Cerebellar cortex (tissue), 1 donor: ENCODE measurements around the gene SRC.
"Not testable (repeated sequence)": the region's sequence is repeated elsewhere in the genome, so short reads cannot be mapped to it uniquely, and the experiment has no call there.

ENCODE experiments used
- DNase-seq: peaks from one replicate; pipeline ENCODE4 v3.0.0-alpha.2; 2015; ENCODE audit warnings: low spot score

SRC gene

DNA sequence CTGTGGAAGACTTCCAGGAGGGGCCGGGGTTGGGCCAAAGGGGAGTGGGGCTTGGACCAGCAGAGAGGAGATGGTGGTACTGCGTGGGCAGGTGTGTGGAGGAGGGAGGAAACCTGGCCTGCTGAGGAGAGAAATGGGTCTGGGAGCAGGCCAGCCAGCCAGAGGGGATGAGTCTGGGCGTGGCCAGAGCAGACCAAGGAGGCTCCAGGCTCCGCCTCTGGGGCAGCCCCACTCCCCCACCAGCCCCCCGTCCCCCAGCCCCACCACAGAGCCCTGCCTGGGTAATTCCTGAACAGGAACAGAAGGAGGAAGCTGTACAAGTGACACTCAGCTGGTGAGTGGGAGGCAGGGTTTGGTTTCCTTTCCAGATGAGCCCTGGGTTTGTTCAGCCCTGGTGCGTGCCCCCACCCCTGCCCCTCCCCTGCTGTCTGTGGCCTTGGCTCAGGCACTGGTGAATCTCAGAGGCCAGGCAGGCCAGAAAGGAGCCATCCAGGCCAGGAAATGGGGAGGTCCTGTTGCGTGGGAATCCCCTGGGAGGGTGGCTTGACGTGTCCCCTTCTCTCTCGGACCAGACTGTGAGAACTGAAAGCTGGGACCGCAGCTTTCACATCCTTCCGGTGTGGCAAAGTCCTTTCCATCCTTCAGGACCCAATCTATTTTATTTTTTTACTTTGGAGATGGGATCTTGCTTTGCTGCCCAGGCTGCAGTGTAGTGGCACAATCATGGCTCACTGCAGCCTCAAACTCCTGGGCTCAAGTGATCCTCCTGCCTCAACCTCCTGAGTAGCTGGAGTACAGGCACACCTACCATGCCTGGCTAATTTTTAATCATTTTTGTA lies 9.4 kb upstream of the SRC start:
- DNase-seq = no peak

DNA sequence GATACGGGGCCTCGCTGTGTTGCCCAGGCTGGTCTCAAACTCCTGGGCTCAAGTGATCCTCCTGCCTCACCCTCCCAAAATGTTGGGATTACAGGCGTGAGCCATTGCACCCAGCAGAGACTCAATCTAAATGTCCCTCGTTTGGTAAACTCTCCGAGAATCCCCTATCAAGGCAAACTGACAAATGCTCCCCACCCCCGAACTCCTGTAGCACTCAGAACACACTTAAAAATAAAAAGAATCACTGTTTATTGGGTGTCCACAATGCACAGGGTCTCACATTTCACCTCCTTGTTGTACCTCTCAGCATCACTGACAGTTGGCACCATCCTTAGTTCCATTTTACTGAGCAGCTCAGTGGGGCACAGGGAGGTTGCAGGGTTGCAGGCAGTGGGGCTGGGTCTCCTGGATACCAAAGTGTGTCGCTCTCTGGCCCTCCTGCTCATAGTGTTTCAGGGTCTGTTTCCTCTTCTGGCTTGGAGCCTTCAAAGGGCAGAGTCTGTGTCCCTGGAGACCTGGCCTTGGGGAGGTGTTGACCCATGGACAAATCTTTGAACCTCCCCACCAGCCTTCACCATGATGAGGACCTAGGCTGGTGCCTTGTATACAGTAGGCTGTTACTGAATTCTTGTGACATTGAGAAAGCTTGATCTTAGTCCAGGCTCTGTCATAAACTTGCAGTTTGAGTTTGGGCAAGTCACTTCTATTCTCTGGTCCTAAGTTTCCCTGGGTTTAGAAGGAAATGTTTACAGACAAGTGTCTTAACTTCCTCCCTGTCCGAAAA lies 8.5 kb upstream of the SRC start:
- DNase-seq = no peak

DNA sequence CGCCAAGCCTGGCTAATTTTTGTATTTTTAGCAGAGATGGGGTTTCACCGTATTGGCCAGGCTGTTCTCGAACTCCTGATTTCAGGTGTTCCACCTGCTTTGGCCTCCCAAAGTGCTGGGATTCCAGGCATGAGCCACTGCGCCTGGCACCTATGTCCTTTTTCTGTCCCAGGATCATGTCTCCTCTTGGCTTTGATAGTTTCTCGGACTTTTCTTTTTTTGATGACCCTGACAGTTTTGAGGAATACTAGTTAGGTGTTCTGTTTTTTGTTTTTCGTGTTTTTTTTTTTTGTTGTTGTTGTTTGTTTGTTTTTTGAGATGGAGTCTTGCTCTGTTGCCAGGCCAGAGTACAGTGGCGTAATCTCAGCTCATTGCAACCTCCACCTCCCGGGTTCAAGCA lies 7.6 kb upstream of the SRC start:
- not testable (repeated sequence) for DNase-seq

DNA sequence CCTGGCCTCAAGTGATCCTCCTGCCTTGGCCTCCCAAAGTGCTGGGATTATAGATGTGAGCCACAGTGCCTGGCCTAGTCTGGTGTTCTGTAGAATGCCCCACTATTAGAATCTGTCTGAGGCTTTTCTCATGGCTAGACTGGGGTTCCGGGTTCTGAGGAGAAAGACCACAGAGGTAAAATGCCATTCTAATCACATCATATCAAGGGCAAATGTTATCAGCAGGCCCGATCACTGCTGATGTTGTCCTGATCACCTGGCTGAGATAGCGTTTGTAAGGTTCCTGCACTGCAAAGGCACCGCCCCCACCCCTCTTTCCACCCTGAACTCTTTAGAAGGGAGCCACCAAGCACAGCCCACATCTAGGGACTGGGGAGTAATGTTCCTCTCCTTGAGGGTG lies 6.7 kb upstream of the SRC start:
- DNase-seq = no peak

DNA sequence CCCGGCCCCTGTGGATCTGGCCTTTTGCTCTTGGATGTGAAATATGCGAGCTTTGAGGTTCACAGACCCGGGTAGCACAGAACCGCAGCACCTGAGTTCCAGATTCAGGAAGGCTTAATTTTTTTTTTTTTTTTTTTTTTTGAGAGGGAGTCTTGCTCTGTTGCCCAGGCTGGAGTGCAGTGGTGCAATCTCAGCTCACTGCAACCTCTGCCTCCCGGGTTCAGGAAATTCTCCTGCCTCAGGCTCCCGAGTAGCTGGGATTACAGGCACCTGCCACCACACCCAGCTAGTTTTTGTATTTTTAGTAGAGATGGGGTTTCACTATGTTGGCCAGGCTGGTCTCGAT lies 6.2 kb upstream of the SRC start:
- not testable (repeated sequence) for DNase-seq

DNA sequence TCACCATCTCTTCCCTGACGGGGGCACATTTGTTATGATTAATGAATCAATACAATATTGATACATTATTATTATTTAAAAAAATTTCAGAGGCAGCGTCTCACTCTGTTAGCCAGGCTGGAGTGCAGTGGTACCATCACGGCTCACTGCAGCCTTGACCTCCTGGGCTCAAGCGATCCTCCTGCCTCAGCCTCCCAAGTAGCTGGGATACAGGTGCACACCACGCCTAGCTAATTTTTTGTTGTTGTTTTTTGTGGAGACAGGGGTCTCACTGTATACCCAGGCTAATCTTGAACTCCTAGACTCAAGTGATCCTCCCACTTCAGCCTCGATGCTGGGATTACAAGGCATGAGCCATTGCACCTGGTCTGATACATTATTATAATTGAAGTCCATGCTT lies 4.9 kb upstream of the SRC start:
- no peak for DNase-seq

DNA sequence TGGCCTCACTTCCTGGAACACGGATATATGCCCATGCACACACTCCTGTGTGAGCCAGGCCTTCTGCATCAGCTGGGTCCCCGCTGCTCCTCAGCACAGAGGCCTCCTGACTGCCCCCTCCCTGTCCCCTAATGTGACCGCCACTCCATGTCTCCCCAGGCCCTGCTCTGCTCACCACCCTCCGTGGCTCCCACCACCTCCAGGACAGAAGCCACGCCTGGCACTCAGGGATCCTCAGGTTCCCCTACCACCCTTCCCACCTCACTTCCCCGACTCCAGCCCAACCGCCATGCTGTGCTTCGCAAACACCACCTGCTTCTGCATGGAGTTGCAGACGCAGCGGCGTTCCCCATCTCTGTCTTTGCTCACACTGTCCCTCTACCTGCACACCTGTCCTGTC lies 4.3 kb upstream of the SRC start:
- no peak for DNase-seq

DNA sequence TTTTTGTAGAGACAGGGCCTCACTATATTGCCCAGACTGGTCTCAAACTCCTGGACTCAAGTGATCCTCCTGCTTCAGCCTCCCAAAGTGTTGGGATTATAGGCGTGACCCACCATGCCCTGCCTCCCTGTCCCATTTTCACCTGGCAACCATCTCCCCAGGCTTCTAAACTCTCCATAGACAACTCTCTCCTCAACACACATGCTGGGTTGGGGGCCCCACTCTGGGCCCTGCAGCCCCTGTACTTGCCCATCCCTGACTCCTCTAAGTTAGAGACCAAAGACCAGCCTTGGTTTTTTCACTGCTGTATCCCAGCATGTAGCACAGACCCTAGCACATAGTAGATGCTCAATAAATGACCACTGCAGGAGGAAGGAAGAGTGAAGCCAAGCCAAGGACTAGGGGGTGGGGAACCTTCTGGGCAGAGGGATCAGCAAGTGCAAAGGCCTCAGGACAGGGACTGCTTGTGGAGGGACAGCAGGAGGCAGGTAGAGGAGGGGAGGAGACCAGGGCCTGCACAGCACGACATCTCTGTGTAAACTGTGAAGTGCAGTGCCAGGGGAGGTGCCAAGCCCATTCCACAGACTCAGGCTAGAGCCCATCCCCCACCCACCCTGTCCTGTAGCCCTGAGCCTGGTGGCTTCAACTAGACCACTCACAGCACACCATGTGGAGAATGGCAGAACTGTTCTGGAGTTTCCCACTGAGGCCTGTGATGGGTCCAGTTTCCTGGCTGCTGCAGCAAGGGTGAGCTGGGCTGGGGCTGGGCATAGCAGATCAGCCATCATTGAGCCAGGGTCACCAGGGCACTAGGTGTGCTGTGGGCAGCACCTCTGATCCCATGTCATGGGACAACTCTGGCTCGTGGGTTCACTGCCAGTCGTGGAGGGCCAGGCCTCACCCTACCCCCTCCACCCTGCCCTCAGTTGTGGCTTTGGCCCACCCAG lies 3.4 kb upstream of the SRC start:
- no peak for DNase-seq

DNA sequence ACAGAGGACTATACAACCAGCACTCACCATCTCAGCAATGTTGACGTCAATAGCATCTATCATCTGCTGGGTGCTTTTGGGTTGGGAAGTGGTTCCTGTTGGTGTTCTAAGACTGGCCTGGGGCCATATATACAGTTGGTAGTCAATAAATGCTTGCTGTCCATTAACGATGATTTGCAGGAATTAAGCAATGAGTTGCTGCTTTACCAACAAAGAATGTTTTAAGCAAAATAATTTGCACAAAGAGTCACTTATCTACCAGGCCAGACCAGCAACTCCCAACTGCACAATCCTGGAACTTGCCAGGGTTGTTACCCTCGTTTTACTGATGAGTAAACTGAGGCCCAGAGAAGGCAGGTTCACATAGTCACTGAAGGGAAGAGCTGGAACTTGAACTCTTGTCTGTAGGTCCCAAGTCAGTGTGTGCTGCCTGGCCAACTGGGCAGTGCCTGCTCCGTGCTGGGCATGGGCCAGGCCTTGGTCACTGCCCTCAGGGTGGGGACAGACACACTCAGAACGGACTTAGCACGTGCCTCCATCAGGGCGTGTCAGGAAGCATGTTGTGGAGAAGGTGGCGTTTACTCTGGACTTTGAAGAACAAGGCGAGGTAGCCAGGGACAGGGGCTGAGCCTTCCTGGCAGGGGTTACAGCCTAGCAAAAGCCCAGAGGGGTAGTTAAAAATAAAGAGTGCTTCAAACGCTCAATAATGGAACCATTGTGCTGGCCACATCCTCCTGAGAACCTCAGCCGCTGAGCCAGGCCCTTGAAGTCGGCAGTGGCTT lies 2.5 kb upstream of the SRC start:
- no peak for DNase-seq

DNA sequence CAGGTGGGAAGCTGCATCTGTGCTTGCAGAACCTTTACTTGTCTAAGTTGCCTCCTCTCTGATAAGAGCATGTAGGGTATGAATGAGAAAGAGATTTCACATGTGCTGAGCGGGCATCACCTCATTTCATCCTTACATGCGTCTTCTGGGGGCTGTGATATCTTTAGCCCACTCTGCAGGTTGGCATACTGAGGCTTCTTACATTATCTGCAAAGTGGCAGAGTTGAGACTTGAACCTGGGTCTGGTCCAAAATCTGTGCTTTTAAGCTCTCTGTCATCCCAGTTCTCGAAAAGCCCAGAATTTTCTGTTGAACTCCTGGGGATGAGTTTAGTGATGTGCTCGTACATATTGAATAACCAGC lies 2.0 kb upstream of the SRC start:
- DNase-seq = no peak

DNA sequence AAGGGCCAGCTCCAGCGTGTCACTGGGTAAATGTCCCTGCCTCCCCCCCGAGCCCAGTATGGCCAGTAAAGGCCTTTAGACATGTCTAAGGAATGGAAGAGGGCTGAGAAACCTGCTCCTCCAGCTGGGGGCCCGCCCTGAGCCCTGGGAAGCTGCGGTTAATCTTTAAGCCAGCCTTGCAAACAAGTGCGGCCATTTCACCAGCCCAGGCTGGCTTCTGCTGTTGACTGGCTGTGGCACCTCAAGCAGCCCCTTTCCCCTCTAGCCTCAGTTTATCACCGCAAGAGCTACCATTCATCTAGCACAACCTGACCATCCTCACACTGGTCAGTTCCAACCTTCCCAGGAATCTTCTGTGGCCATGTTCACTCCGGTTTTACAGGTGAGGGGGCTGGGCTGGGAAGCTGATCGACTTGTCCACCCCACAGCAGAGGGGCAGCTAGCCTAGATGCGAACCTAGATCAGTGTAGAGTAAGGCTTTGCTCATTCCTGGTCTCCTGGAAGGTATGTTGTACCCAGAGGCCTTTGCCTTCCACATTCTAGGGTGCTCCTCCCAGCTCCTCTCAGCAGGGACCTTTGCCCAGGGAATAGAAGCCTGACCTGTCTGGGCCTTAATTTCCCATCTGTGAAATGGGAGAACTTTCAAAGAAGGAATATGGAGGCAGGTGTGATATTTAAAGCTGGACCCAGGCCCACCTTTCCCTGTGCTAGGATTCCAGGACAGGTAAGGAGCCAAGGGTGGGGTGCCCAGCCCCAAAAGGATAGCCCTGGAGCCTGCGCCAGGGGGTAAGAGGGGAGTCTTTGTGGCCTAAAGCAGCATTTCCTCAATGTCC lies 1.2 kb upstream of the SRC start:
- DNase-seq = no peak

DNA sequence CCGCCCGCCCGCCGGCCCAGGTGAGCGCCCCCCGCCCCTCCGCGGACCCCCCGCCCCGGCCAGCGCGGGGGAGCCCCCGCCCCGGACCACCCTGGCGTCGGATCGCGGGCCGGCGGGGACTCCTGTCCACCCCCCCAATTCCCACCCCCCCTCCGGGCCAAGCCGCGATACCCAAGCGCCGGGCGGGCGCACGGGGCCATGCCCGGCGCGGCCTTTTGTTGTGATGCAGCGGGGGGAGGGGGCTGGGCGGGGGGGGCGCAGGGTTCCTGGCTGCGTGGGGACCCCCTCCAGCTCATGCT lies 245 bp downstream of the SRC start:
- no peak for DNase-seq

DNA sequence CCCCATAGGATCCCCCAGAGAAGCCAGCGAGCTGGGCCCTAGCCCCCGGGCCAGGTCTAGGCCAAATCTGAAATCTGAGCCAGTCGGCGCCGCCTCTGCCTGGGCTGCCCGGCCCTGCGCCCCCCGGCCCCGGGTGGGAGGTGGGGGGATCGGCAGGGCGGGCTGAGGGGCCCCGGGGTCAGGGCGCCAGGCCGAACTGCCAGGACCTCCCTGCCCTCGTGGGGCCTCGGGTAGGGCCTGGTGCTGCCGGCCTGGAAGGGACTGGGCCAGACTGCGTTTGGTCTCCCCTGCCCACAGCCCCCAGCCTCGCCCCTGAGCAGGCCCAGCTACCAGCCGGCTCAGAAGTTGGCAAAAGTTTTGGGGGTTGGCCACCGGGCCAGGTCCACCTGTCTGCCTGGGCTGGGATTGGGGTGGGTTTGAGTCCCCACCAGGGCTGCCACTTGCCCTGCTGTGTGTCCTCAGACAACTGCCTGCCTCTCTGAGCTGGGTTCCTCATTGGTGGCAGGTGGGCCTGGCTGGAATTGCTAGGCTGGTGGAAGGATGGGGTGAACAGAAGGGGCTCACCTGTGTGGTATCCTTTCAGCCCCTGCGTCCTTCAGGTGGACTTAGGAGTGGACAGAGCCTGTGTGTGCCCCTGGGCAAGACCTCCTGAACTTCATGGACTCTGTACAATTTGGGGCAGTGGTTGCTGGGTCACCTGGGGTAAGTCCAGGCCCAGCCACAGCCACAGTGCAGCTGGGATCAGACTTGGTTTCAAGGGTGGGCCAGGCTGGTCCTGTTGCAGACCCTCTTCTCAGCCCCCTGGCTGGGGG lies 801 bp downstream of the SRC start:
- no peak for DNase-seq

DNA sequence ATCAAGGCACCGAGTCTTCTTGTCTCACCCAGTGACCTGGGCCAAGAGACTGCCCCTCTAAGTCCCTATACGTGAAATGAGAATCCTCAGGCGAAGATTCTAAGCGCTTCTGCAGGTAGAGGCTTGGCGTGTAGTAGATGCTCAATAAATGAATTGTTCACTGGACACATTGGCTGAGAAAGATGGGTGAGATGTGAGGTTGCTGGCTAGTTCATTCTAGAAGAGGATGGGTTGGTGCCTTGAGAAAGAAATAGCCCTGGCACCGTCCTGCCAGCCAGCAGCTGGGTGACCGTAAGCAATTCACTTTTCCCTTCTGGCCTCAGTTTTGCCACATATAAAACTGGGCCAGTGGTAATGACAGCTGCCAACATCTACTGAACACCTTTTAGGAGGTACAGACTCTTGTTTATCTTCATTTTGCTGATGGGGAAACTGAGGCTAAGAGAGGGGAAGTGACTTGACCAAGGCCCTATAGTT lies 1.4 kb downstream of the SRC start:
- no peak for DNase-seq

DNA sequence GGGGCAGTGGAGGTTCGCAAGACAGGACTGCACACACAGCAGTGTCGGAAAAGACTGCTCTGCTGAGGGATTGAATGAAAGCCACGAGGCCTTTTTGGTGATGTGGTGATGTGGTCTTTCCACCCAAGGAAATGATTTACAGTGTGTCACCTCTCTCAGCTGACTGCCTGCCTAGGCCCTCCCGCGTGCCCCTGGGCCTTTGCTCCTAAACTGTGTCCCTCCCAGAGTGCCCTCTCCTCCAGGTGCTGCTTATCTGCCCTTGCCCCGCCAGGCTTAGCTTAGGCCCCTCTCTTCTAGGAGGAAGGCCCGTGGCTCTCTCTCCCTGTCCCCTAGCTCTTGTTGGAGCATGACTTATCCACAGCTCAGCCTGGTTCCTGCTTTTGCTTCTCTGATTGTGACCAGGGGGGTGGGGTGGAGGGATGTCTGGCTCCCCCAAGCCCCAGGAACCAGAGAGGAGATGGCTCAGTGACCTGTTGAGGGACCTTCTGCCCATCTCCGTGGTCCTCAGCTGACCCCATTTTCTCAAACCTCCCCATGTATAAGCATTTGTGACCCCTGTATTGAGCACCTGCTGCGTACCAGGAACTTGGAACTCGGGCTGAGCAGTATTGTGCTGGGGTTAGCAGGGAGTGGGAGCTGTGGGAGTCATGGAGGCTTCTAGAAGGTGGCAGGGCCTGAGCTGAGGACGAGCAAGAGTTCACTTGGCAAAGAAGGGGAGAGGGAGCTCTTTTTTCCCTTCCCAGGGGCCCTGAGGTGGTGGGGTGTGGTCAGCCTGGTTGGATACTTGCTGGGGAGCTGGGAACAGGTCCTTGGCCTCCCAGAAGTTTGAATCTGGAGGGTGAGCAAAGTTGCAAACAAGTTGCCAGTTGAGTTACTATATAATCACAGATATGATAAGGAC lies 2.2 kb downstream of the SRC start:
- no peak for DNase-seq

DNA sequence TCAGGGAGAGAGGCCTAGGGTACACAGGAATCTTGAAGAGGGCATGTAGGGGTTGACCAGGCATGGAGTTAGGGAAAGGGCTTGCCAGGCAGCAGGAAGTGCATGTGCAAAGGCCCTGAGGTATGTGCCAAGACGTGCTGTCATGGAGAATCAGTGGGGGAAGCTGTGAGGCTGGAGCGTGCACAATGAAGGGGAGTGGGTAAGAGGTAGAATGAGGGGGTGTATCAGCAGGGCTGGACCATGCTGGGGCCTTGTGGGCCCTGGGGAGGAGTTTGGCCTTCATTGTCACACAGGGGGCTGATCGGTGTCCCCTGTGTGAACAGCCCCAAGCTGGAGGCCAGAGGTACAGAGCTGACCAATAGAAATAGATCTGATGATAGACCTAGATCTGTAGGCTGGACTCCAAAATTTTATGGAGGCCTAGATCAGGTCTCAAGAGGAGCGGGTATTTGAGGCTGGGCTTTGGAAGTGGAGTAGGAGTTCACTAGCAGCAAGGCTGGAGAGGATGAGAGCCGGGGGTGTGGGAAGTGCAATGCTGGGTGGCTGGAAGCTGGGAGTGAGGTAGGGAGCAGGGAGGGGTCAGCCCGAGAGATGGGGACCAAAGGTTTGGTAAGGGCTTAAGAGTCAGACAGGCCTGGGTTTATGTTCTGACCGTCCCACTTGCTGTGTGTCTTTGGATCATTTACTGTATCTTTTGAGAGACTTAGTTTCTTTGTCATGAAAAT lies 3.0 kb downstream of the SRC start:
- no peak for DNase-seq

DNA sequence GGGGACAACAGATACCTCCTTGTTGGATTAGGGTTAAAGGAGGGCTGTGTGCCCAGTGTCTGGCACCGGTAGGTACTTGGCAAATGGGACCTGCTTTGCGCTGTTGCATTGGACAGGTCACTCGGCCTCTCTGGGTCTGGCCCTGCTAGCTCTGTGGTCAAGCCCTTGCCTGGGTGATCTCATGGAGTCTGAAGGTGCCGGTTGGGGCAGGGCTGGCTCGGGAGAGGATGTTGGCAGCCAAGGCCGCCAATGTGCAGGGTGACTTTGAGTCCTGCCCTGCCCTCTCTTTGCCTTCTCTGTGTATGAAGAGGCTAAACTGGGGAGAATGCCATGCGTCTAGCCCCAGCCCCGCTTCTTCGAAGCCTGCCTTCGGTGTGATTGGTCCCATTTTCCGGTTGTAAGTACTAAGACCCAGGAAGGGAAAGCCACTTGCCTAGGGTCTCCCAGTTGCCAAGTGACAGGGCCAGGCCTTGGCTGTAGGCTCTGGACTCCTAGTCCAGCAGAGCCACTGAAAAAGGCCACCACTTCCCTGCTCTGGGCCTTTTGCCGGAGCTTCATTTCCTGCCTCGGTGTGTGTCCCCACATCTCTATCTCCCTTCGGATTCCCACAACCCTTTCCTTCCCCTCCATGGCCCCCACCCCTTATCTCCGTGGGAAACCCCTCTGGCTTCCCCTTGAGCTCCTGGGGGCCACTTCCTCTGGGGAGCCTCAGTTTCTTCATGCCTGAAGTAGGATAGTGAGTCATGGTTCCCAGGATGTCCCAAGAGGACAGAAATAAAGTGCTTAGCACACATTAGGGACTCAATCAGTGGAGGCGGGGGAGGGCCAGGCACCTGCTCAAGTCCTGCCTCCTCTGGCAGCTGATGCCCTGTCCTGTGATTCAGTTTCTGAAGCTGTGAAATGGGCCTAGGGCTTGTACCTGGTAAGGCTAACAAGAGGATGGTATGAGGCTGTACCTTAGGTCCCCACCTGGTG lies 3.9 kb downstream of the SRC start:
- DNase-seq = no peak
